Left hindlimb (tissue), 1 donor: ENCODE measurements around the gene FBXL19.

Source experiments
- DNase-seq: peaks from one replicate; pipeline ENCODE4 v3.0.0-alpha.2; 2018

The FBXL19 gene

GRCh38 chr16:30990105-30990504 lies 66.7 kb downstream of the FBXL19 start:
- DNase-seq = no peak

- DNase-seq = no peak
Observed at GRCh38 chr16:30991052-30991451, 67.7 kb downstream of the FBXL19 start.

- no peak for DNase-seq
Observed at GRCh38 chr16:30992276-30992780, 69.0 kb downstream of the FBXL19 start.

GRCh38 chr16:30992931-30993816 lies 69.8 kb downstream of the FBXL19 start:
- no peak for DNase-seq

- no peak for DNase-seq
Observed at GRCh38 chr16:30995927-30996323, 72.6 kb downstream of the FBXL19 start.

GRCh38 chr16:30996324-30996984 lies 73.1 kb downstream of the FBXL19 start:
- no peak for DNase-seq

GRCh38 chr16:30996985-30997724 lies 73.8 kb downstream of the FBXL19 start:
- peak; percentile 70 for DNase-seq

GRCh38 chr16:30997725-30998711 lies 74.6 kb downstream of the FBXL19 start:
- DNase-seq = no peak
